Measurements from ENCODE around the gene ARG2. TPM values are rescaled to one million over a fixed set of nuclear protein-coding genes. Genes with fewer than 3 reads are reported as not detected.

ARG2 gene
- total and polyA plus RNA-seq, 9 of the 15 experiments (the other 6 are each of a cell fraction or from before 2014, with no cell fraction given), result 6.2 to 75.0 (median 17.8) TPM

- TF ChIP-seq RERE (CRISPR knock-in tag; IDR thresholded peaks at IDR 0.05; ENCODE audit: borderline replicate concordance) (no peak), PATZ1 (CRISPR knock-in tag; IDR thresholded peaks at IDR 0.05; ENCODE audit: borderline replicate concordance) (no peak), ZKSCAN3 (CRISPR knock-in tag; IDR thresholded peaks at IDR 0.05) (no peak), FOXP1 (CRISPR knock-in tag; IDR thresholded peaks at IDR 0.05) (no peak; the same call in 1 of the 2 replicates), MTA2 (IDR thresholded peaks at IDR 0.05; ENCODE audit: low read depth) (no peak), FOXJ2 (tag; IDR thresholded peaks at IDR 0.05) (no peak), E2F5 (CRISPR knock-in tag; IDR thresholded peaks at IDR 0.05) (peak; percentile 19; the same call in 1 of the 2 replicates), GATA2 (CRISPR knock-in tag; IDR thresholded peaks at IDR 0.05) (no peak), ARID3A (IDR thresholded peaks at IDR 0.05; ENCODE audit: borderline replicate concordance, low read depth, low read length) (no peak), ZNF76 (CRISPR knock-in tag; IDR thresholded peaks at IDR 0.05; ENCODE audit: borderline replicate concordance) (no peak), ZNF507 (tag; conservative IDR thresholded peaks at IDR 0.05) (no peak), ZNF274 (IDR thresholded peaks at IDR 0.05; ENCODE audit: borderline replicate concordance, low read depth, low read length) (no peak), HINFP (tag; conservative IDR thresholded peaks at IDR 0.05; ENCODE audit: low read depth) (no peak), ZNF263 (CRISPR knock-in tag; IDR thresholded peaks at IDR 0.05; ENCODE audit: borderline replicate concordance) (no peak), ZNF217 (CRISPR knock-in tag; IDR thresholded peaks at IDR 0.05) (no peak)
Observed at GRCh38 chr14:67619446-67620216, at the start of gene ARG2 (continued).
